ENCODE measurements around the gene BCOR.

GRCh38 chrX:40072246-40072645 lies 25.5 kb downstream of the BCOR start:
- TF ChIP-seq, protein P1, sequence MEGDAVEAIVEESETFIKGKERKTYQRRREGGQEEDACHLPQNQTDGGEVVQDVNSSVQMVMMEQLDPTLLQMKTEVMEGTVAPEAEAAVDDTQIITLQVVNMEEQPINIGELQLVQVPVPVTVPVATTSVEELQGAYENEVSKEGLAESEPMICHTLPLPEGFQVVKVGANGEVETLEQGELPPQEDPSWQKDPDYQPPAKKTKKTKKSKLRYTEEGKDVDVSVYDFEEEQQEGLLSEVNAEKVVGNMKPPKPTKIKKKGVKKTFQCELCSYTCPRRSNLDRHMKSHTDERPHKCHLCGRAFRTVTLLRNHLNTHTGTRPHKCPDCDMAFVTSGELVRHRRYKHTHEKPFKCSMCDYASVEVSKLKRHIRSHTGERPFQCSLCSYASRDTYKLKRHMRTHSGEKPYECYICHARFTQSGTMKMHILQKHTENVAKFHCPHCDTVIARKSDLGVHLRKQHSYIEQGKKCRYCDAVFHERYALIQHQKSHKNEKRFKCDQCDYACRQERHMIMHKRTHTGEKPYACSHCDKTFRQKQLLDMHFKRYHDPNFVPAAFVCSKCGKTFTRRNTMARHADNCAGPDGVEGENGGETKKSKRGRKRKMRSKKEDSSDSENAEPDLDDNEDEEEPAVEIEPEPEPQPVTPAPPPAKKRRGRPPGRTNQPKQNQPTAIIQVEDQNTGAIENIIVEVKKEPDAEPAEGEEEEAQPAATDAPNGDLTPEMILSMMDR (conservative IDR thresholded peaks at IDR 0.05; ENCODE audit: low read depth, low read length) = no peak
- TF ChIP-seq EZH2 (IDR thresholded peaks at IDR 0.05; ENCODE audit: low read length, unreplicated experiment) = no peak
